Measurements from ENCODE around the gene DIP2C.
"Not testable (repeated sequence)": the region's sequence is repeated elsewhere in the genome, so short reads cannot be mapped to it uniquely, and the experiment has no call there.

Gene DIP2C

DNA sequence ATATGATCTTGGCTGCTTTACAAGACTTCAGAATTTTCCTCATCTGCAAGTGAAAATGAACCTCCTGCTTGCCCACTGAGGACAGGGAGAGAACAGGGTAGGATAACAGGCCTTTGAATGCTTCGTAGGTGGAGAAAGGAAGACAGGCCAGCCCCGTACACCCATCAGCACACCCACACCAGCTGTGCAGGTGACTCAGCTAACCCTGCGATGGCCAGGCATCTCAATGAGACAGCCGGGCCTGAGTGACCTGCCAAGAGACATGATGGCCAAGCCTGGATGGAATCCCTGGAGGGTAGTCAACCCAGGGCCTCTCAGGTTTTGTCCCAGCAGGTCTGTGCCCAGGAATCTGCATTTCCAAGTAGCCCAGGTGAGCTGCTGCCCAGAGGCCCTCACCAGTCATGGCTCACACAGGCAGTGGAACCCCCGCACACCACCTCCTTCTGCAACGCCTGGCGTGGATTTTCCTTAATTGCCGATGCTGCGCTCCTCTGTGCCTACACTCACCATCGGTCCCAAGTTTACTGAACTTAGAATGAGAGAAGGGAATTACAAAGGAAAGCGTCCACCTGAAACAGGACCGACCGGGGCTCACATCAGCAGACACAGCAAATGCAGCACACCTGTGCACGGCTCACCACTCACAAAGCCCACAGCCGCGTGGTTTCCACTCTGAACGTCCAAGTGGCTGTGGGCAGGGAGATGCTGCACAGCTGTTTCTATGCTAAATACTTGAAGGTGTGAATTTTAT is 163.7 kb downstream of the DIP2C start:
- DNase-seq: no peak

DNA sequence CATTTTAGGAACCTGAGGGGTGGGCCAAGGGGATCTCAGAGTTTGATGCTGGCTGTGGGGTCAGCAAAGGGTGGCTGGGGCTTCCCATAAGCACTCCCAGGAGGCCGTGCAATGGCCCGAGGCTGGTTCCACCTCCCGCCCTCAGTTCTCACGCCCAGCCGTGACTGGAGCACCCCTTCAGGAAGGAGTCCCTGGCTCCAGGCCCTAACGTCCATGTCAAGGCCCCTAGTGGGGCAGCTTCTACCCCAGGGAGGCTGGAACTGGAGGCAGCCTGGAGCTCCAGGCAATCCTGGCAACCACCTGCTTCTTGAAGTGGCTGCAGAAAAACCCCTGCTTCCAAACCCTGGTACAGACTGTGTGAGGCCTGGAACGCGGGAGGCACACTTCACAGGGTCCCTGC is 165.5 kb downstream of the DIP2C start:
- no peak for DNase-seq

DNA sequence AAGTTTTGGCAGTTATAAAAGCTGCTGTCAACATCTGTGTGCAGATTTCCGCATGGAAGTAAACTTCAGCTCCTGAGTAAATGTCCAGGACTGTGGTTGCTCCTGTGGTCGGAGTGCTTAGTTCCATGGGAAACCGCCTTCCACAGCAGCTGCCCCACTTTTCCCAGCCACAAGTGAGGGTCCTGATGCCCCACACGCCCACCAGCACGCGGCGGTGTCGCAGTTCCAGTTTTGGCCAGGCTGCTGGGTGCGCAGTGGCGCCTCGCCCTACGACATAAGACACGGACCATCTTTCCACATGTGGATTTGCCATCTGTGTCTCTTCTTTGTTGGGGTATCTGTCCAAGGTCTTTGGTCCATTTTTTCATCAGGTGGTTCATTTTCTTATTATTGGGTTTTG is 167.1 kb downstream of the DIP2C start:
- DNase-seq: no peak

DNA sequence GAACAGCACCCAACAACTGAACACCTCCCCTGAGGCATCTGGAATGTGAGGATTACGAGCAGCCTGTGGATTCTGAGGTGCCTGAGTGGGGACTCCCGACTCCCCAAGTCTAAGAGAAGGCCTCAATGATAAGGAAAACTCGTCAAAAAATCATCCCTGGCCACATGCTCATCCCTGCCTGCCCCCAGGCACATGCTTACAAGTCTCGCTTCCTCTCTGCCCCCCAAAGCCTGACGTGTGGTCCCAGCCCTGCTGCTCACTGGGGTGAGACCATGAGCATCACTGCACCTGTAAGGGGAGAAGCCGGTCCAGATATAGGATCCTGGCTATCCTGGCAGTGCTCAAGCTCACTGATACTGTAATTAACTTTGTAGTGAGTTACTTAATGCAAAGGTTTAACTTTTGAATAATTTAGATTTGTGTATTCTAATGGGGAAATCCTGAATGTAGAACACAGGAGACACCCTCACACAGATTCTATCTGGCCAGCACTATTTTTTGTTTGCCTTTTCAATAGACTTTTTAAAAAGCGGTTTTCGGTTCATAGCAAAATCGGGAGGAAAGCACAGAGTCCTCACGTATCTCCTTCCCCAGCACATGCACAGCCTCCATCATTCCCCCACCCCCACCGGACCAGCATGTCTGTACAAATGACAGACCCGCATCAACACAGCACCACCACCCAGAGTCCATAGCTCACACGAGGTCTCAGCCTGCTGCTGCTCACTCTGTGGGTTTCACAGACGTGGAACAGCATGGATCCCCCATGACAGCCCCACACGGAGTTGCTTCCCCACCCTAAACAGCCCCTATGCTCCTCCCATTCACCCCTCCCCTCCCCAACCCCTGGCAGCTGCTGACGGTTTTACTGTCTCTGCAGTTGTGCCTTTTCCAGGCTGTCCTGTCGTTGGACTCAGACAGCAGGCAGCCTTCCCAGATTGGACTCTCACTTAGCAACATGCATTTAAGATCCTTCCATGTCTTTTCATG is 167.9 kb downstream of the DIP2C start:
- no peak for DNase-seq

DNA sequence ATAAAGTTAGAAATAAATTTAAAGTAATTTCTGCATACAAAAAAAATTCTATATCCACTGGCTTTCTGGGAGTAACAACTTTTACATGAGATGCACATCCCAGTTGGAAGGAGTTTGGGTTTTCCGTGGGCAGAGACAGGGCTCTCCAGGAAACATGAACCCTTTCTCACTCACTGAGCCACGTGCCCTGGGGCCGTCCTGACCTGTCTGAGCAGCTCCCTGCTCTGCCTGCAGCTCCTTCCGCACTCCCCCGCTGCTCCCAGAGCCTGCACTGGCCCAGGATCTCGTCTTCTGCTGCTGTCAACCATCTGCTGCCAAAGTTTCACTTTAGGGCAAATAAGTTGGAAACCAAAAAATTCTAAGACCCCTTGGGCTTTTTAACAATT is 169.1 kb downstream of the DIP2C start:
- no peak for DNase-seq

DNA sequence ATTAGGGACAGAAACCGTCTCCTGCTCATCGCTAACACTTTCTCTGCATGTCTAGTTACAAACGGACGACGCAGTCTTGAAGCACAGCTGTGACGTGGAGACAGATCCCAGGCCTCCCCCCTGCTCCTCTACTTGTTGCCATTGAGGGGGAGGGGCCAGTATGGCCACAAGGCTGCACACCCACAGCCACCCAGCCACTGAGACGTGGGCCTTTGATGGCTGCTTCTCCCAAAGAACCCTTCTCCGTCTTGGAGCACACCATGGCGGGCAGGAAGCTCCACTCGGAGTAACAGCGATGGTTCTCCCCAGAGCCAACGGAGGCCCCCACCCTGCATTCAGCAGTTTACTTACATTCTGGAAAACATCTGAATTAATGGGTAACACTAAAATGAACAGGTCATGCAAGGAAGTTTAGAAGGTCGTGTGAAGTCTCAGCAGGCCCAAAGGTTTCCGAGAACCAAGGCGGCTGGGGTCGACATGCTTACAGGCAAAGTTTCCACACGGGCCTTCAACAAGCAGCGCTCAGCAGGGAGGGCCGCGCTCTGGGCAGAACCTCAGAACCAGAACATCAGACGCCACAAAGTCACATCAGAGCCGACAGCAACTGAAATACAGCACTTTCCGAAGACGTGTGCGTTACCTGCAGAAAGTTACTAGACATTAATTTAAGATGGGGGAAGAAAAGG is 169.6 kb downstream of the DIP2C start:
- no peak for DNase-seq

DNA sequence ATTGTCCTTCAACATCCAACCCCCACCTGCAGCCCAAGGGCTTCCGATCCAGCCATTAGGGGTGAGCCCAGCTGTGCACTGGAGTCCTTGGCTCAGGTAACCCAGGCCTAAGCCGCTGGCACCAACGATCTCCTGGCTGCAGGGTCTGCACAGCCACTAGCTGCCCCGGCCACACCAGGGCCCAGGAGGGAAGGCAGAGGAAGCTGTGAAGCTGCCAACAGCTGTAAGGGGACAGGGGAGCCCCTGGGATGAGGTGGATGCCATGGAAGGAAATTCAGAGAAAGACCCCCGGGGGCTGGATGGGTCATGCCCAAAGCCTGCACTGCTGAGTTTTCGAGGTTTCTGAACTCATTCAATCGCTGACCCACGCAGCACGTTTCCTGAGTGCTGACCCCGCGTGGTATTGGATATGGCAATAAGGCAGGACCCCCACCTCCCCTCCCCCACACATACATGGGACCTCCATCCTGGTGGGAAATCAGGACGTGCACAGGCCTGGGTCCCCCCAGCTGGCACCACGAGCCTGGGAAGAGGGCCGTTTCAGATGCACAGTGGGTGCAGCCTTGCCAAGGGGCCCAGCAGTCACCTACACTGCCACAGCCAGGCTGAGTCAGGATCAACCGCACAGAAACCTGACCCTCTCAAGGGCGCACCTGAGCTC is 170.3 kb downstream of the DIP2C start:
- no peak for DNase-seq

DNA sequence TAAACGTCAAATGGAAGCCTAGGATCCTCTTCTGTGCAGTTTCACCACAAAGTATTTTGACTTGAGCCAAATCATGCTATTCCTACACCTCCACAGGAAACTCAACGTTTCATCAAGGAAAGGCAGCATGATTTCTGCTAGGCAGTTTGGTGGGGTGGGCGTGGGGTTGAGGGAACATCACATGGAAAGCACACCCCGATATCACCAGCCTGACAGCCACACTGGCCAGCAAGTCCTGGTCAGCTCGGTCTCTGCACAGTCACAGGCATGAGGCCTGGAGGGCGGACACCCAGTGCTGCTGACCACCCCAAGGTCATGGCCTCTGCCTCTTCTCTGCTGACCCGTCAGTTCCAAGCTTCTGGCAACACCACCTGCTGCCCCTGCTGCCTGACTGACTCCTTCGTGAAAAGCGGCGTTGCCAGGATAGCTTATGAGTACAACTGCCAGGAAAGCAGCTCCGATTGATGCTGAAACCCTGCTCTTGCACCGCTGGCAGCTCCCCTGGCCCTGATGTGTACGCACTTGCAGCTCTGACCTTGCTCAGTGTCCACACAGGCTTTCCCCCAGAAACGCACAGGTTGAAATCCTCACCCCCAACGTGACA is 171.5 kb downstream of the DIP2C start:
- no peak for DNase-seq

DNA sequence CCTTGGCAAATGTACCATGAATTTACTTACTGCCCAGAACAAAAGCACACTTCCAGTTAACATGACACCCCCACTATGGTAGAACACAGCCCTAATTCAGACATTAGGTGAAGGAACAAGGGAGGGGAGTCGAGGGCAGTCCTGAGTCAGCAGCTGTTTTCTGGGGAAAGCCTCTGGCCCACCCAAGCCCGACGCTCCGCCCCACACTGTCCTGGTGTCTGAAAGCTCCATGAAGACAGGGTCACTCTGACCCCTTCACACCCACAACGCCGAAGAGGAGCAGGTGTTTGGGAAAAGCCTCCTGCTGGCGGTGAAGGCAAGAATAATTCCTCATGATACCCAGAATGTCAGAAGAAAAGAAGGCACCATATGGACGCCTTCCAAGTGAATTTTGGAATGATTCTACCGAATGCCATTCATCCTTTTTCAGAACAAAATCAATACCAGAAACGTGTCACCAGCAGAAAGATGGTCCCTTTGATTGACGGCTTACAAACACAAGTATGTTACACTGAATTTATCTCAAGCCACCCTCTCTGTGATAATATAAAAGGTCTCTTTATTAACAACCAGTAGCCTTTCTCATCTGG is 172.1 kb downstream of the DIP2C start:
- DNase-seq: no peak

DNA sequence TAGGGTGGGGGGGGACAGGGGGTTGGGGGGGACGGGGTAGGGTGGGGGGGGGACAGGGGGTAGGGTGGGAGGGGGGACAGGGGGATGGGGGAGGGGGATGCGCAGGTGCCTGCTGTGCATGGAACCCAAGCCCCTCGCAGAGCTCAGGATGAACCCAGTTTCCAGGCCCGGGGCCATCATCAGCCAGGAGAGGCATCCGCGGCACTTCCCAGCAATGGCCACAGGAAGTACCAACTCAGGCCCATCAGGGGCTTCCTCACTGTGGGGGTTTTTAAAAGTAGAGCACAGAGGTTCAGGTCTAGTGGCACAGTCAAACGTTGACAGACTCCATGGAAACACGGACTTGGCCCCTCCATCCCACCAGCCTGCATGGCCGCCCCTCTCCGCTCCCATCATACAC is 172.7 kb downstream of the DIP2C start:
- DNase-seq: no peak

DNA sequence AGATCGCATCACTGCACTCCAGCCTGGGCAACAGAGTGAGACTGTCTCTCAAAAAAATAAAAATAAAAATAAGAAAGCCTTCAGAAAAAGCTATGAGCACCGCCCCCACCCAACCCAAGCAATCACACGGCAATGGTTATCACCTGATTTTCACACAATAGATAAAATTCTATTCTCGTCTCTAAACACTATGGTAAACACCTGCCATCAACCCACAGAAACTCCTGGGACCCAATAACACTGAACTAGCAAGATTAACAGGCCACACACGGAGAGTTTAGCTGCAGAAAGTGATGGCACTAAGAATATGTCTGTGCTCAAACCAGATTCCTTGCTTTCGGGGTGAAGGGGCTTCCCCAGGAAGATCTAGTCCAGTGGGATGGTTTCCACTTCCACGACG is 173.8 kb downstream of the DIP2C start:
- no peak for DNase-seq

DNA sequence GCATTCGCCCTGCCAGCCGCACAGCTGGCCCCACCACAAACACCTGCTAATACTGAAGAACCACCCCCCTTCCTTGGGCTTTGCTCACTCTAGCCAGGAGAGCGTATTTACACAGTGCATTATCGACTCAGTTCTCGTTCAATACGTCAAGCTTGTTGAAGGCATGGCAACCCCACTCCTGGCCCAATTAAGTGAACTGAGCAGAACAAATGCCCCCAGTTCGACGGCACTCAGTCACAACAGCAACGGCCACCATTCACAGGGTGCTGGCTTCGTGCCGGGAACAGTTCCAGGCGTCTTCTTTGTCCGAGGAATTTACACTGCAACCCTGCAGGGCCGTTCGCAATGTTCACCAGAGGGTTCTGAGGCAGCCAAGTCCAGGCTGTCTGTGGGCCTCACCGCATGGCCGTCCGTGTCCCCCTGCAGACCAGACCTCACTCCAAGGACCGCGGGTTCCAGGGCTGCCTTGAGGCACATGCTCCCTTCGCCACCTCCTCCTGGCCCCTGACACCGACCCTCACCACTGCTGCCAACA is 175.3 kb downstream of the DIP2C start:
- peak; percentile 87 for DNase-seq

DNA sequence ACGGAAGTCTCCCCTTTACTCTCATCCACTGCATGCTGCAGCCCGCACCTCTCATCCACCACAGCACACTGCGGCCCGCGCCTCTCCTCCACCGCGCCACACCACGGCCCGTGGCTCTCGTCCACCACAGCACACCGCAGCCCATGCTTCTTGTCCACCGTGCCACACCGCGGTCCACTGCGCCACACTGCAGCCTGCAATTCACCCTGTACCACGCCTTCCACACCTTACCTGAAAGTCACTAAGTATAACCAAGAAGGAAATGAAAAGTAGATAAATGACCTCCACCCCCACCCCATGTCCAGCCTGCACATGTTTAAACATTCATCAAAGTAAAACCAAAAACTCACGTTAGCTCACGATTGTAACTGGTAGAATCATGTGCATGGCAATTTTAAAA is 176.1 kb downstream of the DIP2C start:
- DNase-seq: no peak

DNA sequence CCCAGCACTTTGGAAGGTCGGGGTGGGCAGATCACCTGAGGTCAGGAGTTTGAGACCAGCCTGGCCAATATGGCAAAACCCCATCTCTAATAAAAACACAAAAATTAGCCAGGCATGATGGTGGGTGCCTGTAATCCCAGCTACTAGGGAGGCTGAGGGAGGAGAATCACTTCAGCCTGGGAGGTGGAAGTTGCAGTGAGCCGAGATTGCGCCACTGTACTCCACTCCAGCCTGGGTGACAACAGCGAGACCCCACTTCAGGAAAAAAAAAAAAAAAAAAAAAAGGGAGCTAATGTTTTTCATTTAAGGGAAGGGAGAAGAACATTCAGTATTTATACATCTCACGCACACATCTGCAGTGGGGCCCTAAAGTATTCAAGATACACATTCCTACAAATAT is 176.8 kb downstream of the DIP2C start:
- not testable (repeated sequence) for DNase-seq

DNA sequence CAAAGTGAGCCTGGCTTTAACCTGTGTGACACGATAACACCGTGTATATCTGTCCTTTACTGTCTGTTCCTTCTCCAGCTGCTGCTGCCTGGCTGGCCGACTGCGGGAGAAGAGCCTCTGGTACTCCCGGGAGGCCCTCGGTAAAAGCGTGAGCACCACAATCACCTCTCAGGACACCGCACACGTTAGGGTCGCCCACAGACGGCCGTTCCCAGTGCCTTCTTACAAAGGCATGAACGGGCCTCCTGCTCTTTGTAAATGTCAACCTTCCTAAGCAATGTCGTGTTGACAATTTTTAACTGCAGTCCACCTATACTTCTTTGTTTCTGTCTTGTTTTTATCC is 177.6 kb downstream of the DIP2C start:
- no peak for DNase-seq

DNA sequence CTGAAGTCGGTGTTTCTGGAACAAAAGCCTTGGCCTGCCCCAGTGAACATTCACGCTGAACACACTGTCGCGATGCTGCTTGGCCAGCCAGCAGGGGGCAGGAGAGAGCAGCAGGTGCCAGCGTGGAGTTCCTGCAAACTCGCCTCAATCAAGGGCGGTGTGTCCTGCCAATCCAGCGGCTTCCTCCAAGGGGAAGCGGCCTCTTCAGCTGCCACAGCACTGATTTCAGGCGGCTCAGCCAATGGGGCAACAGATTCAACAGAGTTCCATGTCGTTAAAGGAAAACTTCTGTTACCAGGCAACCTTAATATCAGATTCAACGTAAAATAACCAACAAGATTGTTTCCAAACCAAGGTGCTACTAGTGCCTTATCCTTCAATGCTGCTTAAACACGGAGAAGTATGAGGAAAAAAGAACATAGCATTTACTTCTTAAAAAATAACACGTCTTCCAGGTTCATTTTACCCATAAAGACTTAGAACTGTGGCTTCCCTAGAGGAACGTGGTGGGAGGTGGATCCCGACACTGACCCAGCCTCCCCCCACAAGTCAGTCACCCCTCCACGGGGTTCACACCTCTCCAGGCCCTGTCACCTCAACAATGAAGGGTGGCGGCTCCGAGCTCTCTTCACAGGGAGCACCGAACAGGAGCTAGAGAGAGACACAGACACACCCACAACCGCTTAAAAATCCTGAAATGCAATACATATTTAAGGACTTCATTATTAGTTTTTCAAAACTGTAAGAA is 178.2 kb downstream of the DIP2C start:
- peak; percentile 35 for DNase-seq

DNA sequence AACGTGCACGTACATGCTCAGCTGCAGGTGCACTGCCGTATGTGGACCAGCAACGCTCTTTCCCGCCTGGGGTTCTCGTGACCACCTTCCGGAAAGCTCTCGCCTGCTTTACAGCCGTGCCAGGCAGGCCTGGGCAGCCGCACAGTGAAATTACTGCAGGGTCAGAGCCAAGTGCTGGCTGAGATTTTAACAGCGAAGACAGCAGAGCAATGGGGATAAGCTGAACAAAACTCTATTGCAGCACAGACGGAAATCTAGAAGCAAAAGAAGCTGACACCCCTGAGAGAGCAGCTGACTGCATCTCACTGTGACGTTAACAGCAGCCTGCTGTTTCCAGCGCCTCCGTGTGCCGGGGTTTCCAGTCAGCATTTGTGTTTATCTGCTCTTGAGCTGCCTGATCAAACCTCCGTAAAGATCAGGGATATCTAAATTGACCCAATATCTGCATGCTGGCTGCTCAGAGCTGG is 179.0 kb downstream of the DIP2C start:
- DNase-seq: no peak

DNA sequence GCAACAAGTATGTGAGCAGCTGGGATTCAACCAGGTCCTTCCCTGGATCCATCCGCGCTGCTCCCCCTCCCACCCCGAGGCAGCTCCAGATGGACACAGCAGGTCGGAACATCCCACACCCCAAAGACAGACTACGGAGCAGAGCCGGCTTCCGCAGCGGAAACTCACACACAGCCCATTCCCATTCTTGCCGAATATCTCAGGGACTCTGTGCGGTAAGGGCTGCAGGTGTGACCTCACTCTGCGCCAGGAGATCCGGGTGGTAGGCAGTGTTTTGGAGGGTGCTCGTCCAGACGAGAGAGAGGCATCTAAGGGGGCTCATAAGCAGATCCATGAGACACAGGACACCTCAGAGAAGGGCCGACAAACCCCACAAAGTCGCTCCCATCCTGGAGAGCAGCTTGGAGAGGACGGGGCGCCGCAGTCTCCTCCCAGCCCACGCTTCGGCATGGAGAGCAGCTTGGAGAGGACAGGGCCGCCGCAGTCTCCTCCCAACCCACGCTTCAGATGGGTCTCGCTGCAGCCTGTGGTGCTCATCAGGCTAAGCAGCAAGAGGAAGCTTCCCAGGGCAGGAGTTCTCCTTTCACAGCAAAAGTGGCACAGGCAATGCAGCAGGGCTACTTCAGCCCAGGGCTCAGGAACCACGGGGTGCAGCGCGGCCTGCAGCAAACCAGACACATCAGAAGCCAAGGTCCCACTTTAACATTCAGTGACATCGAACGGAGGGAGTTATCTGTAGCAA is 179.9 kb downstream of the DIP2C start:
- no peak for DNase-seq

DNA sequence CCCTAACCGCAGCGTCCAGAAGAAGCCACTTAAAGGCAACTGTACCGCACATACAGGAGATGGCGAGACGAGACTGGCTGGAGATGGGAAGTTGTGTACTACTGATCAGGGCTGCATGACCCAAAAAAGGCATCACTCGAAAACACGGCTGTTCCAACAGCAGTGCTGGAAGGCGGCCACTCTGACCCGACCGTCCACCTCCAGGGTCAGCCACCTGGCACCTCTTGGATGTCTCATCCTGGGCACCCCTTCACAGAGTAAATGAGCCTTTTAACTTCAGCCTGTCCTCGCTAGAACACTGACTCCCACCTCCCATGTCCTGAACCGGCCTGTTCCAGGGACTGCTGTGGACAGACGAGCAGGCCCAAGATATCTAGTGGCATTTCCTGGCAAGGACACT is 180.7 kb downstream of the DIP2C start:
- DNase-seq: no peak

DNA sequence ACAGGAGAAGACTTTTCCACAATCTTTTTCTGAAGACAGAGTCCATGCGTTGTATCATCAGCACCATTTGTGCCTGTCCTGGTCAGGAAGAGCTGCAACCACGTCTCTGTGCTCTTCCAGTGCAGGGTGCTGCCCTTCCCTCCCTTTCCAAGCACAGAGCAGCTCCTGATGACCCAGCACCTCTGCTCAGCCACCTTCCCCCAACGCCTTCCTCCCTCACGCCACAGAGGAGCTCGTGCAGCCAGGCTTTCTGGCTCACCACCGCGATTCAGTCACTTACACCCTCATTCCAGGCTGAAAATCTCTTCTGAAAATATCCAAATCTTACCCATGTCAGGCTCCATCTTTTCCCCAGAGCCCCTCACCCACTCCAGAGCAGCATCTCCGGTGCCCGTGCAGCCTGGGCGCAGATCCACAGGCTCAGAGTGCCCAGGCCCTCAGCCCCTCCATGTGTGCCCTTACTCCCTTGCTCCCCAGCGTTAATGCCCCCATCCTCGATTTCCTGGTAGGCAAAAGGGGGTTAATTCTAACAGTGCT is 181.5 kb downstream of the DIP2C start:
- no peak for DNase-seq
